GM19328 (cell line): ENCODE data around the gene MALT1.

Experiments used
- ATAC-seq: cut with Tn5 transposase; IDR thresholded peaks from one replicate; pipeline ENCODE4 v1.9.1; 2021; ENCODE audit warnings: mild to moderate bottlenecking, moderate library complexity; ENCODE audit not compliant: unreplicated experiment

MALT1 gene

GRCh38 chr18:58687871-58688308 is 16.6 kb downstream of the MALT1 start:
- ATAC-seq = peak; percentile 90

- ATAC-seq = no peak
Observed at GRCh38 chr18:58690259-58690658, 19.0 kb downstream of the MALT1 start.

- no peak for ATAC-seq
Observed at GRCh38 chr18:58691256-58691655, 20.0 kb downstream of the MALT1 start.

- no peak for ATAC-seq
Observed at GRCh38 chr18:58692422-58693185, 21.3 kb downstream of the MALT1 start.

- ATAC-seq = no peak
Observed at GRCh38 chr18:58694221-58694620, 23.0 kb downstream of the MALT1 start.

- no peak for ATAC-seq
Observed at GRCh38 chr18:58694720-58695468, 23.6 kb downstream of the MALT1 start.

- no peak for ATAC-seq
Observed at GRCh38 chr18:58695772-58696171, 24.5 kb downstream of the MALT1 start.

GRCh38 chr18:58697146-58697545 is 25.9 kb downstream of the MALT1 start:
- ATAC-seq = no peak

- no peak for ATAC-seq
Observed at GRCh38 chr18:58698701-58699193, 27.5 kb downstream of the MALT1 start.

- no peak for ATAC-seq
Observed at GRCh38 chr18:58699551-58699950, 28.3 kb downstream of the MALT1 start.

GRCh38 chr18:58700209-58700608 is 28.9 kb downstream of the MALT1 start:
- ATAC-seq = no peak

GRCh38 chr18:58712930-58713329 is 41.7 kb downstream of the MALT1 start:
- no peak for ATAC-seq

- no peak for ATAC-seq
Observed at GRCh38 chr18:58714259-58714658, 43.0 kb downstream of the MALT1 start.

GRCh38 chr18:58714821-58715220 is 43.6 kb downstream of the MALT1 start:
- ATAC-seq = no peak

GRCh38 chr18:58715540-58715939 is 44.3 kb downstream of the MALT1 start:
- no peak for ATAC-seq

GRCh38 chr18:58716060-58716756 is 44.9 kb downstream of the MALT1 start:
- ATAC-seq = no peak

GRCh38 chr18:58721566-58722239 is 50.4 kb downstream of the MALT1 start:
- ATAC-seq = no peak

GRCh38 chr18:58723810-58724602 is 52.7 kb downstream of the MALT1 start:
- no peak for ATAC-seq

- ATAC-seq = no peak
Observed at GRCh38 chr18:58726671-58727070, 55.4 kb downstream of the MALT1 start.
